GM12872 (cell line): Measurements from ENCODE around the gene TRIM54.

ENCODE experiments used
- TF ChIP-seq, protein P1 (sequence below): IDR thresholded peaks from 3 replicates; pipeline ENCODE4 v1.5.1; 2011; ENCODE audit warnings: low read depth, mild to moderate bottlenecking, low read length, moderate library complexity; ENCODE audit not compliant: insufficient read depth

Gene TRIM54

DNA sequence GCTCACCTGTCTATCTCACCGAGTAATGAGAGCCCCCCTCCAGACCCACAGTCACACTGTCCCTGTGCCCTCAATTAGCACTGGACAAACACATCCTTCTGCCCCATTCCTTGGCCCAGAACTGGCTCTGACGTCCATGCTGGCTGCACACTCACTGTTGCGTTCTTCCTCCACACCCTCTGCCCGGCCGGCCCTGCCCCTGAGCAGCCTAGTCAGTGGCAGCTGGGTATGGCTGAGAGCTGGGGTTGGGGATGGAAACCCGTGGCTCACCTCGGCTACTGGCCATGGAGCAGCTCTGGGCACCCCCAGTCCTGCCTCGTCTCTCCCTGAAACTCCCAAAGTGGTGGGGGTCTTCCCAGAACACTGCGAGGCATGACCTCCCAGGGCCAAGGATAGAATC is 32.5 kb downstream of the TRIM54 start:
- TF ChIP-seq, protein P1, sequence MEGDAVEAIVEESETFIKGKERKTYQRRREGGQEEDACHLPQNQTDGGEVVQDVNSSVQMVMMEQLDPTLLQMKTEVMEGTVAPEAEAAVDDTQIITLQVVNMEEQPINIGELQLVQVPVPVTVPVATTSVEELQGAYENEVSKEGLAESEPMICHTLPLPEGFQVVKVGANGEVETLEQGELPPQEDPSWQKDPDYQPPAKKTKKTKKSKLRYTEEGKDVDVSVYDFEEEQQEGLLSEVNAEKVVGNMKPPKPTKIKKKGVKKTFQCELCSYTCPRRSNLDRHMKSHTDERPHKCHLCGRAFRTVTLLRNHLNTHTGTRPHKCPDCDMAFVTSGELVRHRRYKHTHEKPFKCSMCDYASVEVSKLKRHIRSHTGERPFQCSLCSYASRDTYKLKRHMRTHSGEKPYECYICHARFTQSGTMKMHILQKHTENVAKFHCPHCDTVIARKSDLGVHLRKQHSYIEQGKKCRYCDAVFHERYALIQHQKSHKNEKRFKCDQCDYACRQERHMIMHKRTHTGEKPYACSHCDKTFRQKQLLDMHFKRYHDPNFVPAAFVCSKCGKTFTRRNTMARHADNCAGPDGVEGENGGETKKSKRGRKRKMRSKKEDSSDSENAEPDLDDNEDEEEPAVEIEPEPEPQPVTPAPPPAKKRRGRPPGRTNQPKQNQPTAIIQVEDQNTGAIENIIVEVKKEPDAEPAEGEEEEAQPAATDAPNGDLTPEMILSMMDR = no peak

DNA sequence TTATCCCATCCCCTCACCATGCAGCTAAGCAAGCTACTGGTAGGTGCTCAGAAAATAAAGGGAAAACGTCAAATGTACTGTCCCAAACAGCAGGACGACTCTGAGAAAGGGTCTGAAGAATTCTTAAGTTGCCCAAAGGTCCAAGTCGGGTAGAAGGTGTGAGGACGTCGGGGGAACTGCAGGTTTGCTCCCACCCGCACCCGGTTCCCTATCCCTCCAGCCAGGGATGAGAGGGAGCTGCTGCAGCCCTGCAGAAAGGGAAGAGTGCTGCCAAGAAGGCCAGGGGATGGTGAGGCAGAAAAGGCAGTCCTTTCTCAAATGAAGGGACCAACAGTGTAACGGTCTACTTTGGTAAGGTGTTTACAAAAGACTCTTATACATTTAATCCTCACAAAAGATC is 32.9 kb downstream of the TRIM54 start:
- TF ChIP-seq, protein P1 = no peak

DNA sequence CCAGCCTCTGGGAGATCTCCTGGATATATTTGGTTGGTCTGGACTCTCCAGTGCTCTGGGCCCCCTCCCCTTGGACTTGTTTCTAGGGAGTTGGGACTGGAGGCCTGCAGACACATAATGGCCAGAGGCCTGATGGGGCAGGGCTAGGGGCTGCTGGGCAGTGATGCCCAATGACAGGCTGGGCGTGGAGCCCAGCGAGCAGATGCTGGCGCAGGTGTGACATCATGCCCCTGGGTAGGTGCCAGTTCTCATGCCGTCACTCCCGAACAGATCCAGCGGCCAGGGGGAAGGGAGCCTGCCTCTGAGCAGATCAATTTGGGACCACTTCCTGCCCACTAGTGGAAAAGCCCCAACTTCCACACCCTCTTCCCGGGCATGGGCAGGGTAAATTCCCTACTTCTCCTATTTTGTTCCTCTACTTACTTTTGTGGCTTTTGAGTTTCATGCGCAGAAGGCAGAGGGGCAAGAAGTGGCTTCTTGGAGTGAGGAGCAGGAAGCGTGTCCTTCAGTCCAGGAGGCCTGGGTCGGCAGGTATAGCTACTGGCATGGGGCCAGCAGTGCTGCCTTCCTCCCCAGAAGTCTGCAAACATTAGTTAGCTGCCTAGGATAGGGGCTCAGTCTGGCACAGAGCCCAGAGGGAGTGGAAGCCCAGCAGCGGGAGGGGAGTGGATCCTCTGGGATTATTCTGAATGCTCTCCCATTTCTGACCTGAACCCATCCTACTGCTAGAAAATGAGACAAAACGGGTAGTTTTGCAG is 34.6 kb downstream of the TRIM54 start:
- TF ChIP-seq, protein P1 = no peak

DNA sequence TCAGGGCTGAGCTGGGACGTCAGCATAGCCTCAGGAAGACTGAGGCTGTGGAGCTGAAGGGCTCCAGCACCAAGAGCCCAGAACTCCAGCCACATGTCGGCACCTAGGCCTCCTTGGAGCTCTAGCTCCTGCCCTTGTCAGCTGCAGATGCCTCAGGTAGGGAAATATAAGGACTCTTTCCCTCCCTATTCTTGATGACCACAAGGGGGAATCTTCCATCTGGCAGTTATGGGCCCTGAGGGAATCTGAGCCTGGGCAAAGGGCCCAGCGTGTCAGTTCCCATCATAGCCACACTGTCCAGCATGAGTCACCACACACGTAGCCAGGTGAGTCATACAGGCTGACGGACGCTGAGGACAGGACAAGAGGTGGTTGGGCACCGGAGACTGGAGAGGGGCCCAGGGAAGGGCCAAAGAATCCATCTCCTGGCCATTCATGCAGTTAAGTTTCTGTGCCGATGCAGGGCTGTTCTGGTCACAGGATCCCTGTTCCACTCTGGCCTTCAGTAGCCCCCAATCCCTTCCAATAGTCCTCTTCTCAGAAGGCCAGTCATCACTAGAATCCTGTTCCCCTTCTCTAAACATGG is 38.8 kb downstream of the TRIM54 start:
- TF ChIP-seq, protein P1 = no peak

DNA sequence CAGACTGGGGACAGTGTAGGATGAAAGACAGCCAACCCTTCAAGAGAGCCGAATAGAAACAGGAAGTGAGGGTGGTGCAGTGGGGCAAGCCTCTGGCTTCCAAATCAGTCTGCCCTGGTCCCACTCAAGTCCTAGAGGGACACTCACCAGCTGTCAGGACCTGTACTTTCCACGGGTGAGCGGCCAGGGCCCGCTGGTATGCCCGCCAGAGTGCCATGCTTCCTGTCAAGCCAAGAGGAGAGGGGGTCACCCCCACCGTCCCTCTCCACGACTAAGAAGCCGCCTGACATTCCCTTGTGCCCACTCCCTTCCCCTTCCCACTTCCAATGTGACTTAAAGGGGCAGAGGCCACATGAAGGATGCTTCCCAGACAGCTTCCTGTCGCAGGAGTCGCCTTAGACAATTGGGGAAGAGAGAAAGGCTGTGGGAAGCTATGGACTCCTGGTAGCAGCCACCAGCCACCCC is 40.1 kb downstream of the TRIM54 start:
- TF ChIP-seq, protein P1 = no peak

DNA sequence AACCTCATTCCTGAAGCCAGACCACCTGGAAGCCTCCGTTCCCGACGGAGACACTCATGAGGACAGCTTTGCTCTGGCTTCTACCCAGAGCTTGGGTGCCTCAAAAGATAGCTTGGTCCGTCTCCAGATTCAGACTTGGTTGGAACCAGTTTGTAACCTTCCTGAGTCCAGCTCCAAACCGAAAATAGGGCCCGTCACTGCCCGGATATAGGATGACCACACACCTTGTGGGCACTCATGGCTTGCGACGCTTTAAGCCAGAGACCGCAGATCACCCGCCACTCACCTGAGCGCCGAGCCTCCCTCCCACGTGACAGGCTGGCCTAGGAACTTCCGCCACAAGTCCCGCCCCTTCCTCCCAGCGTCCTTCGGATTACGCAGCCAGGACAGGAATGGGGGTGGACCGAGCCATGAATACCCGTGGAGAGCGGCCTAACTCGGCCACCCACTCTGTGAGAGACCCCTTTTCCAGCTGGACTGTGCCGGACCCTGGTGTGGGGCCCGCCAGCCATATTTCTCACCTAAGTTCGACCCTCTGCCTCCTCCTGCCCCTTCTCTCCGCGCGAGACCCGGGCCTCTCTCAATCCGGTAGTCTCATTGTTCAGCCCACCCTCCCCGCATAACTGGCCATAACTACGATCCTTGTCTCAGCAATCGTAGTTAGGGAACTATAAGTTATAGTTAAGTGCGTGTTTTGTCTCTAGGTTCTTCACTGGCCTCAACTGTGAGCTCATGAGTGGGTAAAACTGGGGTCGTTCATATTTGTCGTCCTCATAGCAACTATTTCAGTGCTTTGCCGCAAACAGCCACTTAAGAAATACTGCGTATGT is 40.8 kb downstream of the TRIM54 start, which contains the start of gene MPV17:
MPV17 (minus strand) TSS at position 332 of the 830 bp plus-strand sequence. CDS start 580 bp downstream, outside the sequence.
- TF ChIP-seq, protein P1 = no peak

DNA sequence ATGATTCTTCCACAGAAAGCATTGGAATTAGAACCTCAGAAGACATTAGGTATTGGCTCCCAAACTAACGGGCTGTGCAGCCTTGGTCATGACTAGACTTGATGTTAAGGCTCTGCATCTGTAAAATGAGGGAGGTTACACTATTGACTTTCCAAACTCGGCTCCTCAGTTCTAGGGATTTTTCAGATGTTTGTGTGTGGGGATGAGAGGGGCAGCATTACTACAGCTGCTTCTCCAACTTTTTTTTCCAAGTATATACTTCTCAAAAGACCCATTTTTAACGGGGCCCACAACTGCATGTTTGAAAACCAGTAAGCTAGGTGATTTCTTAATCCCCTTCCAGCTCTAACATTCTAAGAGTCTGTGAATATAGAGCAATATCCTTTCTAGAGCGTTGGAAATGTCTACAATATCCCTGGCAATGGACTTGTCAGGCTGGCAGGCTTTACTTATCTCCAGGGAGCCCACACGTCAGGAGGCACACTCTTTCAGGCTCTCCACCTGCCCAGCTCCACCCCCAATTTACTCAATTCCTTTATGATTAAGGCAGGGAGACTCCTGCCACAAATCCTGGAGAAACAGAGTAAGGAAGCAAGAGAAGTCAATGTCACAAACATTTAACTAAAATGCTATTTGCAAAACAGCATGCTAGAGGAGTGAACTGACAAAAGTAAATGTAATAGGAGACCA is 41.5 kb downstream of the TRIM54 start:
- TF ChIP-seq, protein P1 = no peak
